Colonic mucosa (tissue), 4 donors: ENCODE results near the gene PRPF6. TPM values are rescaled to one million over a fixed set of nuclear protein-coding genes. Genes with fewer than 3 reads are reported as not detected.

ENCODE experiments used
- DNase-seq: peaks from one replicate; pipeline ENCODE4 v3.0.0-alpha.2; 2020
- H3K27ac ChIP-seq: fragments of 200-600 bp; one replicate; pipeline ENCODE4 v1.8.0; 2021
- H3K27me3 ChIP-seq: fragments of 200-600 bp; one replicate; pipeline ENCODE4 v1.8.0; 2021
- H3K36me3 ChIP-seq: fragments of 200-600 bp; one replicate; pipeline ENCODE4 v1.8.0; 2021
- H3K4me1 ChIP-seq: fragments of 200-600 bp; one replicate; pipeline ENCODE4 v1.8.0; 2021; ENCODE audit warnings: mild to moderate bottlenecking
- H3K4me3 ChIP-seq: fragments of 200-600 bp; one replicate; pipeline ENCODE4 v1.8.0; 2021
- H3K9ac ChIP-seq, 2 donors: one replicate each; pipeline ENCODE4 v1.7.0; 2013; ENCODE audit warnings: control low read depth in 2 of 2, low read depth in 2 of 2, low read length in 2 of 2
- H3K9me3 ChIP-seq: fragments of 200-600 bp; one replicate; pipeline ENCODE4 v1.8.0; 2021
- CTCF ChIP-seq: fragments of 200-600 bp; IDR thresholded peaks from one replicate; pipeline ENCODE4 v1.8.0; 2022; ENCODE audit warnings: antibody characterized with exemption, mild to moderate bottlenecking
- intact Hi-C: fragments of 100-400 bp; cut with DNase I; formaldehyde crosslinking; loops from one replicate; pipeline ENCODE4 v1.14.1; 2022
- total RNA-seq, 2 donors: library from RNA; stranded (reverse); fragmentation: NEBNext Ultra II Directional in 1 of 2; extraction: Animal tissue kit (Norgen Biotek cat#: 25700) in 1 of 2; gene quantifications; one replicate each; pipeline ENCODE4 v1.2.1, GENCODE V29; 2021
- donor health status: healthy.
- donor health status: DM: no; HTN: no; CAD: no.
- donor health status: DM: no; HTN: no; CAD: no.

Gene PRPF6
- total RNA-seq, 2 donors from 2014 or later, result 53.0 to 68.6 TPM

DNA sequence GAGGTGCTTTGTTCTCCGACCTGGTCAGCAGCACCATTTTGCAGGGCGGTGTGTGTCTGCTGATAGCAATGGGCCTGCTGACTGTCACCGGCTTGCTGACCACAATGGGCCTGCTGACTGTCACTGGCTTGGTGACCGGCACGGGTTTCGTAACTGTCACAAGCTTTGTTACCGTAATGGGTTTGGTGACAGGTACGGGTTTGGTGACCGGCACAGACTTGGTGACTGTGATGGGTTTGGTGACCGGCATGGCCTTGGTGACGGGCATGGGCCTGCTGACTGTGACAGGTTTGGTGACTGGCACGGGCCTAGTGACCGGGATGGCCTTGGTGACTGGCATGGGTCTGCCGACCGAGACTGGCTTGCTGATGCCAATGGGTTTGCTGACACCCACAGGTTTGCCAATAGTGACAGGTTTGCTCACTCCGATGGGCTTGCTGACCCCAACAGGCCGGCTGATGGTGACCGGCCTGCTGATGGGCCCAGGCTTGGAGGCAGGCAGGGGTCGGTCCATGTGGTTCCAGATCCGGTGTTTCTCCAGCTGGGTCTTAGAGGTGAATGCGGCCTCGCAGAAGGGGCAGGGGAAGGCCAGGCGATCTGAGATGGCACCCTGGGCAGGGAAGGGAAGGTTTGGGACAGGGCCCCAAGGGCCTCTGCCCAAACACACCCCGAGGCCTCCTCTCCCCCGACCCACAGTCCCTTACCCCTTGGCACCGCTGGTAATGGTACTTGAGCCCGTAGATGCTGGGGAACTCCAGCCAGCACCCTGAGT lies 14.6 kb upstream of the PRPF6 start:
- intact Hi-C loops, result no loop called here
- Histone ChIP-seq H3K9ac (no peak overlapping the region), H3K27ac (no peak overlapping the region), H3K27me3 (peaks cover 5% of the 10 kb centered on the region), H3K4me1 (no peaks in the 10 kb centered on the region), H3K36me3 (no peaks in the 10 kb centered on the region), H3K4me3 (no peak overlapping the region), H3K9me3 (no peaks in the 10 kb centered on the region)
- DNase-seq, result peak; percentile 11
- no peak for TF ChIP-seq CTCF

DNA sequence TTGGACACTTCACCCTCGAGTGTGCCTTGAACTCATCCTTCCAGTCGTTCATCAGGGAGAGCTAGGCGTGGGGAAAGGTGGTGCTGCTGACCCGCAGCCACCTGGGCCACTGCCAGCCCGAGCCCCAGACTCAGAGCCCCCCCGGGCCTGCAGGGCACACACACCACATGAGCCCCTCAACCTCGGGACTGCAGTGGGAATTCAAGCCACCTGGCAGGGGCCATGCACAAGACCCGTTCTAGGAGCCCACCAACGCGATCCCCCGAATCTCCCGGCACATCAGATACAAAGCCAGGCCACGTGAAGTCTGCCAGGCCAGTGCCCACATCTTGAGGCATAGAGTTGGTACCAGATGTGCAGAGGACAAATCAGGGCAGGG lies 14.0 kb upstream of the PRPF6 start:
- Histone ChIP-seq H3K9ac (no peak overlapping the region), H3K4me3 (no peak overlapping the region), H3K27me3 (peaks cover 5% of the 10 kb centered on the region), H3K36me3 (no peaks in the 10 kb centered on the region), H3K9me3 (no peaks in the 10 kb centered on the region), H3K4me1 (no peaks in the 10 kb centered on the region), H3K27ac (no peak overlapping the region)
- no peak for TF ChIP-seq CTCF
- intact Hi-C loops, result no loop called here
- no peak for DNase-seq

DNA sequence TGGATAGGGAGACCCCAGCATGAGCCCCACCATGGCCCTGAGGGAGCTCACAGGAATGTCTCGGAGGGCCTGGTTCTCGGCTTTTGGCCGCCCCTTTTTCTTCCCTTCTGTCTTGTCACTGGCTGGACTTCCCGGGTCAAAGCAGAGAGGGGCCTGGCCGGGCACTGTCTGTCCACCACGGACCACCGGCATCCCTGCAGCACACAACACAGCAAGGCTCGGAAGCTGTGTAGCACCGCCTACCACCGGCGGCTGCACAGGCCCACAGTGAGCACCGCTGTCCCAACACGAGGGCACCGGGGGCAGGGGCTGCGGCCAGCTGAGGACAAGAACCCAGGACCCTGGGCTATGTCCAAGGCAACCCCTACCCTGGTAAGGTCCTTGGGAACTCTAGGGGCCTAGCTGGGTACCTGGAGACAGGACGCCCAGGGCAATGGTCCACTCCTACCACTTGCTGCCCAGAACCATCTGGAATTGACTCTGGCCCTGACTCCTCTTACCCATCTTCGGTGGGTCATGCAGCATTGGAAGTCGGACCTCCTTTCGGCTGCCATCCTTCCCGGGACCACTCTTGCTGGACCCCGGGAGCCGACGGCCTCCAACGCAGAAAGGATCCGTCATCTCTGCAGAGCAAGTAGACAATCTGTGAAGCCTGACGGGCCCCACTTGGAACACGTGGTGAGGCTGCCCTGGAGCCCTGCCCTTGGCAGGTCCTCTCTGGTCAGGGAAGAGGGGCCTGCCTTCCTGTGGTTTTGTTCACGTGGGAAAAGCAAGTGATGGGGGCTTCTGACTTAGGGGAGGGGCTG lies 13.4 kb upstream of the PRPF6 start:
- no peak overlapping the region for H3K27ac ChIP-seq
- no peak overlapping the region for H3K9ac ChIP-seq
- no peaks in the 10 kb centered on the region for H3K9me3 ChIP-seq
- H3K4me1 ChIP-seq, result no peaks in the 10 kb centered on the region
- no peaks in the 10 kb centered on the region for H3K36me3 ChIP-seq
- peaks cover 5% of the 10 kb centered on the region for H3K27me3 ChIP-seq
- peak; percentile 16 for DNase-seq
- TF ChIP-seq CTCF, result no peak
- intact Hi-C loops, result no loop called here
- no peak overlapping the region for H3K4me3 ChIP-seq

- Histone ChIP-seq H3K27me3 (peaks cover 5% of the 10 kb centered on the region), H3K4me1 (no peaks in the 10 kb centered on the region), H3K36me3 (no peaks in the 10 kb centered on the region), H3K4me3 (peak overlapping the region; percentile 45), H3K9ac (peak overlapping the region in 1 of 2 donors; percentile 87), H3K9me3 (no peaks in the 10 kb centered on the region), H3K27ac (no peak overlapping the region)
- TF ChIP-seq CTCF, result no peak
- no peak for DNase-seq
- intact Hi-C loops, result no loop called here
Measured at GRCh38 chr20:63968136-63968927, 12.6 kb upstream of the PRPF6 start.

- no peak for TF ChIP-seq CTCF
- peaks cover 6% of the 10 kb centered on the region for H3K4me1 ChIP-seq
- no peaks in the 10 kb centered on the region for H3K9me3 ChIP-seq
- no peaks in the 10 kb centered on the region for H3K36me3 ChIP-seq
- intact Hi-C loops, result no loop called here
- peak overlapping the region; percentile 57 to 87 for H3K9ac ChIP-seq
- no peak for DNase-seq
- H3K4me3 ChIP-seq, result peak overlapping the region; percentile 45
- no peak overlapping the region for H3K27ac ChIP-seq
- H3K27me3 ChIP-seq, result peaks cover 5% of the 10 kb centered on the region
Measured at GRCh38 chr20:63968928-63969760, 11.8 kb upstream of the PRPF6 start.
